HG03565 (cell line): ENCODE results near the gene TMEM190.
"Not testable (repeated sequence)": the region's sequence is repeated elsewhere in the genome, so short reads cannot be mapped to it uniquely, and the experiment has no call there.

Experiments used
- ATAC-seq: cut with Tn5 transposase; IDR thresholded peaks from one replicate; pipeline ENCODE4 v1.9.1; 2021; ENCODE audit warnings: mild to moderate bottlenecking, moderate library complexity; ENCODE audit not compliant: unreplicated experiment

Gene TMEM190

DNA sequence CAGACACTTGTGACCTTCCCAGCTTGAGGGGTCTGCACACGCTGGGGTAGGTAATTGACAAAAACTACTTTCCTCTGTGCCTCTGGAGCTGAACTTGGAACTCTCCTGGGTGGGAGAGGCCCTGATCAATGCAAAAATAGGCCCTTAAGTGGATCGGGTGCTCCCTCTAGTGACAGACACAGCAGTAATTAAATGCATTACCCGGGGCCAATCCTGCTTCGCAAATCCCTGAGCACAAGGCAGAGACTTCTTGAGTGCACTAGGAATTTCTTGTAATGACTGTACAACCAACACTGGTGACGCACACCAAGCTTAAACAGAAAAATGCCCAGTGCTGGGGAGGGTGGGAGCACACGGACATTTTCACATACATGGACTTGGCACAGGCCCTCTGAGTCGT, 41.6 kb downstream of the TMEM190 start:
- no peak for ATAC-seq

DNA sequence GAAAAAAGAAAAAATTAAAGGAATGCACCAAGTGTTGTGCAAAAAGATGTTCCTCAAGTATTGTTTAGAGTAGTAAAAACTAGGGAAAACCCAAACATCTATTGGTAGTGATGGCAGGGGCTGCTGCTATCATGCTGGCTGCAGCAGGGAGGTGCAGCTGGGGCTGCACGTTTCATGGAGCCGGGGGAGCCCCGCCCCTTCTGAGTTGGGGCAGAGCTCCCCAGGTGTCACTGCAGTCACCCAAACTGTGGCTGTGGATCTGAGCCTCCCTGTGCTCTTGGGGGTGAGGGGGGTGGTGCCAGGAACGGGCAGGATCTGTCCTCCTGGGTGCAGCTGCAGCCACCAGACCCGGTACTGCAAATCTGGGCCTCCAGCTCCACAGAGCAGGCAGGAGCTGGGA, 42.5 kb downstream of the TMEM190 start:
- no peak for ATAC-seq

DNA sequence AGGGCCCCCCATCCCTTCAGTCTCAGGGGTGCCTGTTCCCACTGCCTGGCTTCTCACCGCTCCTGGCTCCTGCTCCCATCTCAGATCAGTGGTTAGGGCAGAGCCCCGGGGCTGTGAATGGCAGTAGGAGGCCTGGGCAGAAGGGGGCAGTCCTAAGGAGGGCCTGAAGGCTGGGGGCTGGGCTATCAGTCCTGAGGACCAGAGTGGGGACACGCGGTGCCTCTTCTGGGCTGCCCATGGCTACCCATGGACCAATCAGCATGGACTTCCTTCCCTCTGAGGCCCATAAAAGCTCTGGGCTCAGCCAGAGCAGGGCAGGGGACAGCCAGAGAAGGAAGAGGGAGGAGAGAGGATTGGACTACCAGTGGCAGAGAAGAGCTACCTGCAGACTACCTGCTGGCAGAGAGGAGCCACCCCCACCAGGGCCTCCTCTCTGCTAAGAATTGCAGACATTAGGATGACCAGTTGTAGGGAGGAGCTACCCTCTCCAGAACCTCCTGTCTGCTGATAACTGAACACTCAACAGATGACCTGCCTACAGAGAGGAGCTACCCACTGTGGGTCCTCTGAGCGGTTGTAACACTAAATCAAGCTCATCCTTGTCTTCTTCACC, 43.1 kb downstream of the TMEM190 start:
- ATAC-seq, result no peak

DNA sequence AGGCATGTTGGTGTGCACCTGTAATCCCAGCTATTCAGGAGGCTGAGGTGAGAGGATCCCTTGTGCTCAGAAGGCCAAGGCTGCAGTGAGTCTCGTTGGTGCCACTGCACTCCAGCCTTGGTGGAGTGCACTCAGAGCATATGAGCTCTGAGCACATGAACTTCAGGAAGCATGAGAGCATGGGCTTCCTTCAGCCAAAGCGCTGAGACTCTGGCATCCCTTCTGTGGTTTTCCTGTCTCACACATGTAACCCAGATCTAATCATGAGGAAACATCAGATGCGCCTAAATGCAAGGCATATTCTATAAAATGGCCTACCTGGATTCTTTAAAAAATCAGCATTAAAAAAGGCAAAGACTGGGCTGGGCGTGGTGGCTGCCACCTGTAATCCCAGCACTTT, 44.7 kb downstream of the TMEM190 start:
- not testable (repeated sequence) for ATAC-seq

DNA sequence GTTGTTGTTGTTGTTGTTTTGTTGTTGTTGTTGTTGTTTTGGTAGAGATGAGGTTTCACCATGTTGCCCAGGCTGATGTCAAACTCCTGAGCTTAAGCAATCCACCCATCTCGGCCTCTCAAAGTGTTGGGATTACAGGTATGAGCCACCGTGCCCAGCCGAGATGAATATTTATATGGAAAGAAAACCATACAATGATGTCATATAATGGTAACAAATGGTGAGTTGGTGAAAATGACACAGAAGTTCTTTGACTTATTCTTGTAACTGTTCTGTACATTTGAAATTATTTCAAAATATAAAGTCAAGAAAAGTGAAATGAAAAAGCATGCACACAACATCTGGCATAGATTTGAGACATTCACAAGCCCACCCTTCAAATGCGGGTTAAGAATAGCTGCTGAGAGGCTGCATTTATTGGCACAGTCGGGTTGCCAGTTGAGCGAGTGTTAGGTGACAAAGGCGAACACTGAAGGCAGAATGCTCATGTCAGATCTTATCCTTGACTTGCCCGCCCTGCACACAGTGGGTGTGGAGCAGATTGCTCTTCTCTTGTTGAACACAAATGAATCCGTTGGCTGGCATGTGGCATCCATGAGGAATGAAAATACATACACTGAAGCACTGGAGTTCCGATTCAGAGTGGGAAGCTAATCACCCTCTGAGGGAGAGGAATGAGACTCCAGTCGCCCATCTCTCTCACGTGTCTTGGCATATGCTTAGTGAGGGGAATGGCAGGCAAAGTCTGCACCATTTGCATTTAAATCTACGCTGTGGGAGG, 46.8 kb downstream of the TMEM190 start:
- no peak for ATAC-seq

DNA sequence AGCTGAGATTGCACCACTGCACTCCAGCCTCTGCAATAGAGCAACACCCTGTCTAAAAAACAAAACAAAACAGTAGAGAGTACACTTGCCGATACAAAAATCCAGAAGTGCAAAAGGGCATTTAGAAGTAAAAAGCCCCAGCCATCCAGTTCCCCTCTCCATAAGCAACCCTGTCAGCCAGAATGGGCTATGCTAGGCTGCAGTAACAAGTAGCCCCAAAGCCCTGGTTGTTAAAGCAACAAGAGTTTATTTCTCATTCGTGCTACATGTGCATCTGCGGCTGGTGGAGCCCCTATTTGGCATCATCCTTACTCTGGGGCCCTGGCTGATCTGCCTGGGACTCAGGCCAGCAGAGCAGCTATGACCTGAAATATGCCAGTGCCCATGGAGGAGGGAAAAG, 47.9 kb downstream of the TMEM190 start:
- ATAC-seq, result no peak

DNA sequence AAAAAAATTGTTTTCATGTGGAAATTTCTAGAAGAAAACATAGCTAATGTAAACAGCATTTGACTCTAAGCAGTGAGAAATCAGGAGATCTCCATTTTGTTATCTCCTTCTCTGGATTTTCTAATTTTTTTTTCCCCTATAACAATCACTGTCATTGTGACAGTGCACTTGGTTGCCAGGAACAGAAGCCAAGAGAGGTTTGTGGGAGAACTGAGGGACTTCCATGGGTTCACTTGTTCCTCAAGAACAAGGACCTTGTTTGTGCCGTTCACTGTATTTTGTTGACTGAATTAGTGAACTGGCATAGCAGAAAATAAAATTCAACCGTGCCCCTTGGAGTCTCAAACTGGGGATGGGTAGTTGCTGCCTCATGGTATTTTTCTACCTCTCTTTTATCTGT, 49.4 kb downstream of the TMEM190 start:
- no peak for ATAC-seq
